Stimulated activated CD4-positive, alpha-beta T cell treated with anti-CD3 and anti-CD28 coated beads, Interleukin-2, amount 100 ng/mL, for 24 hours (primary cell): ENCODE data around the gene ACTRT3.
A peak's percentile ranks its signal among the peaks of the same experiment; 100 is the strongest.
"Not testable (repeated sequence)": the region's sequence is repeated elsewhere in the genome, so short reads cannot be mapped to it uniquely, and the experiment has no call there.

Source experiments
- DNase-seq, 2 donors: peaks; one replicate each; pipeline ENCODE4 v3.0.0-alpha.2; 2020

Gene ACTRT3

DNA sequence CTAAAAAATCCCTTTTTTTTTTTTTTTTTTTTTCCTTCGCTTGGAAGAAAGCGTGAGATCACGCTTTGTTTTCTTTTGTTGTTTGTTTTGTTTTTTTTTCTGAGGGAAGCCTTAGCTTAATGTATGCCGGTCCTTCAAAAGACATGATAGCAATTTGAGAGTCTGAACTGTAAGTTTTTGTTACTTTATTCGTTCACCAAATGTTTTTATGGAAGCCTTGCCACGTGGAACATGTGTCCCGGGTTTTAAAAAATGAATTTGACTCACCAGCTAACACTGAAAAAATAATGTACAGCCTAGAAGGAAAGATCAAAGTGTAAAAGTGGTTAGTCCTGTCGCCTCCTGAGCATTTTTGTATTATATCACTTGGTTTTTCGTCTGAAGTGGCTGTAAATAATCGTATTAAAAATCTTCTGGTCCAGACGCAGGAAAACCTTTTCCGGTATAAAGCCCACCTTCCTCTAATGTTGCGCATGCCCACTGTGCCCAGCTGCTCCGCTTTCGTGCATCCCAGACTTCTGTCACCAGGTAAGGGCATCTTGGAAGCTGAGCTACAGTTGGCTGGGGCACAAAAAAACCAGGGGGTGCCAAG, 3.0 kb upstream of the ACTRT3 start:
- peak; percentile 69 to 71 for DNase-seq

GRCh38 chr3:169771497-169772304, 2.3 kb upstream of the ACTRT3 start:
- DNase-seq = peak; percentile 60 to 68

GRCh38 chr3:169764882-169765612, 4.3 kb downstream of the ACTRT3 start, which contains the start of gene TERC:
Gene TERC, minus strand, starts transcription at chr3:169765060.
- DNase-seq = peak; percentile 90 to 91

- DNase-seq = peak; percentile 65 to 71
These were observed 5.0 kb downstream of the ACTRT3 start for GRCh38 chr3:169764312-169764881.

DNA sequence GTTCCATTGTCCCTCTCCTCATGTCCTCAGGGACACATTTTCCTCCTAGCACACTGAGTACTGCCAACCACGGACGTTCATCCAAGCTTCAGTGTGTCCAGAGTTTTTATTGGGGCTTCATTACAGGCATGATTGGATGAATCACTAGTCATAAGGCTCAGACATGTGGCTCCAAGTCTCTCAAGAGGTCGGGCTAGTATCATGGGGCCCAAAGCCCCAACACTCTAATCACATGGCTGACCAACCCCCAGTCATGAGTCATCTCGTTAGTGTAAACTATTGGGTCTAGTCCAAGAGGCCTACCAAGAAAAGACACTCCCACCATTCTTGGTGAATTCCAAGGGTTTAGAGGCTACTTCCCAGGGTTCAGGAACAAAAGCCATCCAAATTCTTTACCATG, 8.9 kb downstream of the ACTRT3 start:
- DNase-seq = no peak

DNA sequence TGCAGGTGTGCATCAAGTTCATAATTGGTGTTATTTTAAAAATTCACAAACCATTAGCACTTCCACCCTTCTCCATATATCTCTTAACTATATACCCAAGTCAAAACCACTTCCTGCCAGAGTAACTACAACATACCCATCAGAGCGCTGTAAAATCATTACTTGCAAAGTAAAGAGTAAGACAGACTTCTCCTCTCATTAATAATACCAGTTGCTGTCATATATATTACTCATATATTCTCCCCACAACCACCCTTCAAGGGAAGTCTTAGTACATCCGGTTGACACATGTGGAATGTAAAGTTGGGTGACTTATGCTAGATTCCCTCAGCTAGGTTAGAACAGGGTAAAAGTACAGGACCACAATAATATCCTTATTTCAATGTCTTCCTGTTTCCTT, 10.1 kb downstream of the ACTRT3 start:
- no peak for DNase-seq

DNA sequence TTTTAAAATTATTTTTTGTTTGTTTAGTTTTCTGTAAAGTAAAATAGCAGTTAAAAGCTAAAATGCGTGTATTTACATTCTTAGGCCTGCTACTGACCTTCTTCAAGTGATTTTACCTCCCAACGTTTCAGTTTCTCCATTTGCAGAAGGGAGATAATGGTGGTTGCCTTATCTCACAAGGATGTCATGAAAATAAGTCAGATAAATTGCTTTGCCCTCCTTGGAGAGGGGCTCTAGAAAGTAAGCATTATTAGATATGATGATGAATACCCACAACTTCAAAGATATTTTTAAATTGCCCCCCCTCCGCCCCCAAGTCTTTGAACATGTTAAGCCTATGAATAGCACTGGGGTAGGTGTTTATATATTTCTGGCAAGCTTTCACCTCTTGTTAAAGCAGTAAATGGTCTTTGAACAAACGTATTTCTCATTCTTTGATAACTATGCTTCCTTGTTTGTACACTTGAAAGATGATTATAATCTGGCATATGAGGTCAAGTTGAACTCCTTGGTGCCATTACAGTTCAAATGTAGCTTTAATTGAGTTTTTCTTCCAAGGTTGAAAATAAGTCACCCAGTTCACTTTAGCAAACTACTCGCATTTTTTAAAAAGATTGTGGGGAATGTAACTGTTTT, 10.9 kb downstream of the ACTRT3 start:
- no peak for DNase-seq

DNA sequence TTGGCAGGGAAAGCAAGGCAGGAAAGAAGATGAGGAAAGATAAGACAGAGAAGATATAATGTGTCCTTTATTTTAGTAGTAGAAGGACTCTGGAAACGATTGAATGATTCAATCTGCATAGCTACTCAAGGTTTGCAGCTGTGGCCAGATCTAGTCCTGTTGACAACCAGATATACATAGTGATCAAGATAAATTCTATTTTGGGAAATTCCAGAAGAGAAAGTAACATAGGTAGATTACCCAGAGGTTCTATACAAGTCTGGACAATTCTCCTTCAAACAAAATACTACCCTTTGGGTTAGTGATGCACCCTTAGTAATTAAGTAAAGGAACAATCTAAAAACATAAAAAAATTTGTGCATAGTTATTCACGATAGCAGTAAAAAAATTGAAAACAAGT, 13.9 kb downstream of the ACTRT3 start:
- no peak for DNase-seq

DNA sequence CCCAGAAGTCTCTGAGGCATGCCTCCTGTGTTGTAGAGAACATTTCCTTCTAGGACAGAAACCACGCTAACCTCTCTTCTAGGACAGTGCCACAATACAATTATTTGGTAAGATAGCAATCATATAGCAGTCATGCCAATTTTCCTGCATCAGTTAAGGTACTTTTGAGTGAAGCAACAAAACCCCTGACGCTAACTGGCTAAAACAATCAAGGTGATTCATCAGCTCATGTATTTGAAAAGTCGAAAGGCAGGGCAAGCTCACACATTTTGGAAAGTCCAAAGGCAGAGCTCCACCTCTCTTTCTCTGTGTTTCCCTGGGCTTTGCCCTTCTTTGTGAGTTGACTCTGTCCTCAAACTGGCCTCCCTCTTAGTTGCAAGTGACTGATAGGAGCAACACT, 14.7 kb downstream of the ACTRT3 start:
- DNase-seq = no peak

DNA sequence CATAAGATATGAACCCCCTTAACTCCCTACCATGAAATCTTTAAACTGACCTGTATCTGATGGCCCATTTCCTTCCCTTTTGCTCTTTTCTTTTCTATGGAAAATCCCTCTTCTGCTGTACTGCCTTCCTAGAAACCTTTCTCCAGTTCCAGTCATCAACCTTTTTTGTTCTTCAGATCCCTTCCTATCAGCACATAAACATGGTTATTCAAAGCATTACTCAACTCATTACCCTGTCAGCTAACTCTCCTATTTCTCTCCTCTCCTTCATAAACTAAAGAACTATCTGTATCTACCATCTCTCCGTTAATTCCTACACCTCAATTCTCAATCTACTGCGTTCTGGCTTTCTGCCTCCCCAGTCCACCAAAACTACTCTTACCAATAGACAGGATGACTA, 17.5 kb downstream of the ACTRT3 start:
- DNase-seq = no peak

DNA sequence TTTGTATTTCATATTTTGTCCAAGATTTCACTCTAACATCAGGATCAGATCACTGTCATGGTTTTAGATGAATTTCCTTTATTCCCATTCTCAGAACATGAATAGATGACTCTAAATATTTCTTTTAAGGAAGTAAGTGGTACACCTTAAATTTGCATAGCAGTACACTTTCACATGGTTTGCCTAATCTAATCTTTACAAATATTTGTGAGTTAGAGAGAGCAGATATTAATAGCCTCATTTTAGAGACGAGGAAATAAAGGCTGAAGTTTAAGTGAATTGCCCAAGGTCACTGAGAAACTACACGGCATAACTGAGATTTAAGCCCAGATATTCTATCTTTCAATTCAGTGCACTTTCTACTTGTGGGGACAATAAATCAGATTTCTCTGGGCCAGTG, 18.7 kb downstream of the ACTRT3 start:
- no peak for DNase-seq

DNA sequence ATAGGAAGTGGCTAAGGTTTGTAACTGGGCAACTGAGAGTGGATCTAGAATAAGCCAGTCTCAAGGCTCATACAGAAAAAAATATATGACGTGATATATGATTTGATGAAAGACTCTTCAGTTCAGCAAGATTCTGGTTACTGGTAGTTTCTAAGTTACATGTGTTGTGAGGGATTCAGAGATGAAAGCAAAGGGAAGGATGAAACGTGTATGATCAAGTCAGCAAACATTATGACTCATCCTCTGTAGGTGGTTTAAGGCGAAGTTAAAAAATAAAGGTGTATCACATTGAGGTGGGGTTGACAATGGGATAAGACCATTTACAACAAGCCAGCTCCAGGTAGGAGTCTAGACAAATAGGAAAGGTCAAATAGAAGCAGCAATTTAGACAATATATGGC, 20.7 kb downstream of the ACTRT3 start:
- no peak for DNase-seq

DNA sequence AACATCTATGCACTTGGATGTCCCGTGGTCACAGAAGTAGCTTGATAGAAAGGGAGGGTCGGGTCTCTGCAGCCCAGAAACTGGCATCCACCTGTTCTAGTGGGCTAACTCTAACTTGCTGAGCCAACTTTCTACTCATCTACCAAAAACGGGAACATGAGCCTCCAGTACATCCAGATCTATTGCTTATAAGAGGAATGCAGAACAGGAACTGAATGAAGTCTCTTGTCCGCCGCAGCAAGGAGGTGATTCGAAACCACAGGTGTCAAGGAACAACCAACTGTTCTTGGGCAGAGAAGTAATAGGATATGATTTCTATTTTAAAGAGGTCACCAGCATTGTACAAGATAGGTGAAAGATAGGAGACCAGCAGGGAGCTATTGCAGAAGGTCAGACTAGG, 22.4 kb downstream of the ACTRT3 start:
- no peak for DNase-seq

- no peak for DNase-seq
These were observed 24.9 kb downstream of the ACTRT3 start for GRCh38 chr3:169744366-169745054.

GRCh38 chr3:169739067-169739466, 30.3 kb downstream of the ACTRT3 start:
- no peak for DNase-seq

- not testable (repeated sequence) for DNase-seq
These were observed 37.5 kb downstream of the ACTRT3 start for GRCh38 chr3:169731857-169732256.

DNA sequence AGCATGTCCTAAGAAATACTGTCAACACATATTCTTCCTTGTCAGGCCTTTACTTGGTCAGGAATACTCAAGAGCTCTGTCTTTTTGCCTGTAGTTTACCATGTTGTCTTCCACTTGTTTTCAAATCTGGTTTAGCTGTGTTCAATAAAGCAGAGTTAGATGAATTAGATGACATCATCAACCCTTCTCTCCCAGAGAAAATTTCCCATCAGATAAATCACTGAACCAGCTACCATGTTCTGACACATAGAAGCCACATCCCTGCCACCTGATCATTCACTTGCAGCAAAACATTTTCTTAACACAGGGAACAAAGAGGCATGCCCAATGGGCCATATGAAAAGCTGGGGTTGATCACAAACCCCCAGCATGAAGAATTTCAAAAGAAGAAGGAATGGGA, 46.6 kb downstream of the ACTRT3 start:
- no peak for DNase-seq

GRCh38 chr3:169718415-169718814, 50.9 kb downstream of the ACTRT3 start:
- DNase-seq = not testable (repeated sequence)
